DND-41 (cell line): Measurements from ENCODE around the gene ARHGAP15.

Source experiments
- EZH2 ChIP-seq: IDR thresholded peaks from 3 replicates; pipeline ENCODE4 v1.6.1; 2012; ENCODE audit warnings: borderline replicate concordance, low read depth, mild to moderate bottlenecking, moderate library complexity, low read length, inconsistent platforms; ENCODE audit not compliant: severe bottlenecking
- TF ChIP-seq, protein P1 (sequence below): IDR thresholded peaks from 2 replicates; pipeline ENCODE4 v1.5.1; 2012; ENCODE audit warnings: borderline replicate concordance, low read length, moderate library complexity, mild to moderate bottlenecking; ENCODE audit not compliant: poor library complexity, severe bottlenecking; ENCODE audit errors: extremely low read depth

GRCh38 chr2:143720095-143720664, 591.0 kb downstream of the ARHGAP15 start:
- TF ChIP-seq, protein P1, sequence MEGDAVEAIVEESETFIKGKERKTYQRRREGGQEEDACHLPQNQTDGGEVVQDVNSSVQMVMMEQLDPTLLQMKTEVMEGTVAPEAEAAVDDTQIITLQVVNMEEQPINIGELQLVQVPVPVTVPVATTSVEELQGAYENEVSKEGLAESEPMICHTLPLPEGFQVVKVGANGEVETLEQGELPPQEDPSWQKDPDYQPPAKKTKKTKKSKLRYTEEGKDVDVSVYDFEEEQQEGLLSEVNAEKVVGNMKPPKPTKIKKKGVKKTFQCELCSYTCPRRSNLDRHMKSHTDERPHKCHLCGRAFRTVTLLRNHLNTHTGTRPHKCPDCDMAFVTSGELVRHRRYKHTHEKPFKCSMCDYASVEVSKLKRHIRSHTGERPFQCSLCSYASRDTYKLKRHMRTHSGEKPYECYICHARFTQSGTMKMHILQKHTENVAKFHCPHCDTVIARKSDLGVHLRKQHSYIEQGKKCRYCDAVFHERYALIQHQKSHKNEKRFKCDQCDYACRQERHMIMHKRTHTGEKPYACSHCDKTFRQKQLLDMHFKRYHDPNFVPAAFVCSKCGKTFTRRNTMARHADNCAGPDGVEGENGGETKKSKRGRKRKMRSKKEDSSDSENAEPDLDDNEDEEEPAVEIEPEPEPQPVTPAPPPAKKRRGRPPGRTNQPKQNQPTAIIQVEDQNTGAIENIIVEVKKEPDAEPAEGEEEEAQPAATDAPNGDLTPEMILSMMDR, result no peak
- TF ChIP-seq EZH2, result no peak
